NCI-H82 (cell line): ENCODE data around the gene SLC18A2.

ENCODE experiments used
- DNase-seq: peaks from one replicate; lab custom pipeline; 2025; lab: John Stamatoyannopoulos, UW

Gene SLC18A2

GRCh38 chr10:117313641-117314040, 72.7 kb downstream of the SLC18A2 start:
- no peak for DNase-seq

- no peak for DNase-seq
Measured at GRCh38 chr10:117316701-117317100, 75.8 kb downstream of the SLC18A2 start.

- no peak for DNase-seq
Measured at GRCh38 chr10:117318909-117319308, 78.0 kb downstream of the SLC18A2 start.

- DNase-seq: peak; percentile 7
Measured at GRCh38 chr10:117320050-117320665, 79.2 kb downstream of the SLC18A2 start.

- DNase-seq: no peak
Measured at GRCh38 chr10:117322260-117322659, 81.3 kb downstream of the SLC18A2 start.

- no peak for DNase-seq
Measured at GRCh38 chr10:117324367-117324766, 83.5 kb downstream of the SLC18A2 start.

- DNase-seq: no peak
Measured at GRCh38 chr10:117327262-117327661, 86.3 kb downstream of the SLC18A2 start.
